ENCODE results near the gene CACNB2. TPM values are rescaled to one million over a fixed set of nuclear protein-coding genes. Genes with fewer than 3 reads are reported as not detected.

Gene CACNB2
- total and polyA plus RNA-seq, 3 experiments from 2014 or later = 0.14 TPM; not detected in 2

DNA sequence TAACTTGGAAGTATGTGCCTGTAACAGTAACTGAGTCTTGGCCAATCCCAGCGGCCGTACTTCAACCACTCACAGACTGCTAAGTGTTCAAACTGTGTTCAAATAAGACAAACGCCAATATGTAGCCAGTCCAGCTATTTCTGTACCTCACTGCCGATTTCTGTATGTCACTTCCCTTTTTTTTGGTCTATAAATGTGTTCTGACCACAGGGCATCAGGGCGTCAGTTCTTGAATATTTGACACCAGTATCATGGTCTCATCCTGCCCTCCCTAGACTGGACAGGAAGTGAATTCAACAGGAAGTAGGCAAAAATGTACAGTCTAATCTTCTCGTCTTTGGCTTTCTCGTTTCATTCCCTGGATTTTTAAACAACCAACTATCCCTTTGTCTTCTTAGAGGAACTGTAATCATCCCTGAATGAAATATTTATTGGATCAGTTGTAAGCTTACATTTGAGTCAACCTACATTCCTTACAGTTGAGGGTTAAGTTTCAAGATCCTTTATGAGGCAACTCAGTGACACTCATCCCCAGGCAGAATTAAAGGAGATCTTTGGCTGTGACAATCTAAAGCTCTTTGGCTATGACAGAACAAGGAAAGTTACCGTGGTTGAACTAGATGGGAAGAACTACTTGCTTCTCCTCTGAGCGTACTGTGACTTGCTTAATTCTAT lies 278.5 kb downstream of the CACNB2 start:
- DNase-seq = no peak
- no peak overlapping the region for H3K27ac Mint-ChIP-seq
- no peaks in the 10 kb centered on the region for H3K4me1 Mint-ChIP-seq
- H3K9me3 Mint-ChIP-seq = peaks cover 0 to 5% (median 3%) of the 10 kb centered on the region in 5 donors
- H3K4me3 ChIP-seq (ENCODE audit: low read length) = no peak overlapping the region
- no peaks in the 10 kb centered on the region for H3K36me3 Mint-ChIP-seq
- no peaks in the 10 kb centered on the region for H3K4me1 ChIP-seq (ENCODE audit: insufficient read depth, low read length)
- no peaks in the 10 kb centered on the region for H3K36me3 ChIP-seq (ENCODE audit: insufficient read depth, low read length)
- H3K4me3 Mint-ChIP-seq = no peak overlapping the region
- CTCF ChIA-PET = no interaction called here
- POLR2A ChIA-PET = no interaction called here
- no peaks in the 10 kb centered on the region for H3K27me3 Mint-ChIP-seq
- no peaks in the 10 kb centered on the region for H3K27me3 ChIP-seq (ENCODE audit: insufficient read depth, low read length, poor library complexity, severe bottlenecking)
- H3K9me3 ChIP-seq (ENCODE audit: low read length) = no peaks in the 10 kb centered on the region
- H3K27ac ChIP-seq (ENCODE audit: low read depth, low read length) = no peak overlapping the region

DNA sequence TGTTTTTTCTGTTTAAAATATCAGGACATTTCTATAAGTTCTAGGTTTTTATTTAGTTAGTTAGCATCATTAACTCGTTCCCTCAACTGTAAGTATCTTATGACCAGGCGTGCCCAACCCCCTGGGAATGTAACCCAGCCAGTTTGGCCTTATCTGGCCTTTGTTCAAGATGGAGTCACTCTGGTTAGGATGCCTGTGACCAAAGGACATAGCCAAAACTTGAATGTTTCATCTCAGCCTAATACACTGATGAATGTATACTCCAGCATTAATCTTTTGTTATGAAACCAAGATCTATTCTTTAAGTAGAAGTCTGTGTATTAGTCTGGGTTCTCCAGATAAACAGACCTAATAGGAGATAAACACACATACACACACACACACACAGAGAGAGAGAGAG lies 279.7 kb downstream of the CACNB2 start:
- no peak overlapping the region for H3K4me3 Mint-ChIP-seq
- H3K9me3 Mint-ChIP-seq = peaks cover 0 to 7% (median 3%) of the 10 kb centered on the region in 5 donors
- ChIA-PET POLR2A (no interaction called here), CTCF (no interaction called here)
- H3K27me3 Mint-ChIP-seq = no peaks in the 10 kb centered on the region
- no peak overlapping the region for H3K27ac Mint-ChIP-seq
- no peak for DNase-seq
- no peaks in the 10 kb centered on the region for H3K4me1 Mint-ChIP-seq
- Histone ChIP-seq H3K4me3 (ENCODE audit: low read length) (no peak overlapping the region), H3K27me3 (ENCODE audit: insufficient read depth, low read length, poor library complexity, severe bottlenecking) (no peaks in the 10 kb centered on the region), H3K9me3 (ENCODE audit: low read length) (no peaks in the 10 kb centered on the region), H3K36me3 (ENCODE audit: insufficient read depth, low read length) (no peaks in the 10 kb centered on the region), H3K4me1 (ENCODE audit: insufficient read depth, low read length) (no peaks in the 10 kb centered on the region), H3K27ac (ENCODE audit: low read depth, low read length) (no peak overlapping the region)
- H3K36me3 Mint-ChIP-seq = no peaks in the 10 kb centered on the region

GRCh38 chr10:18421726-18422293 lies 281.6 kb downstream of the CACNB2 start:
- Mint-ChIP-seq H3K4me3 (no peak overlapping the region), H3K27me3 (peaks cover 0 to 3% of the 10 kb centered on the region in 2 donors), H3K9me3 (peaks cover 0 to 5% (median 0%) of the 10 kb centered on the region in 5 donors), H3K27ac (no peak overlapping the region), H3K36me3 (no peaks in the 10 kb centered on the region), H3K4me1 (no peaks in the 10 kb centered on the region)
- no peaks in the 10 kb centered on the region for H3K27me3 ChIP-seq (ENCODE audit: insufficient read depth, low read length, poor library complexity, severe bottlenecking)
- H3K36me3 ChIP-seq (ENCODE audit: insufficient read depth, low read length) = no peaks in the 10 kb centered on the region
- ChIA-PET CTCF (no interaction called here), POLR2A (no interaction called here)
- H3K9me3 ChIP-seq (ENCODE audit: low read length) = no peaks in the 10 kb centered on the region
- no peaks in the 10 kb centered on the region for H3K4me1 ChIP-seq (ENCODE audit: insufficient read depth, low read length)
- no peak overlapping the region for H3K4me3 ChIP-seq (ENCODE audit: low read length)
- no peak for DNase-seq
- H3K27ac ChIP-seq (ENCODE audit: low read depth, low read length) = no peak overlapping the region

GRCh38 chr10:18423058-18423637 lies 282.9 kb downstream of the CACNB2 start:
- H3K4me1 Mint-ChIP-seq = no peaks in the 10 kb centered on the region
- CTCF ChIA-PET = no interaction called here
- no peaks in the 10 kb centered on the region for H3K27me3 ChIP-seq (ENCODE audit: insufficient read depth, low read length, poor library complexity, severe bottlenecking)
- no peaks in the 10 kb centered on the region for H3K36me3 ChIP-seq (ENCODE audit: insufficient read depth, low read length)
- peaks cover 0 to 3% of the 10 kb centered on the region in 2 donors for H3K27me3 Mint-ChIP-seq
- H3K4me1 ChIP-seq (ENCODE audit: insufficient read depth, low read length) = no peaks in the 10 kb centered on the region
- DNase-seq = no peak
- H3K36me3 Mint-ChIP-seq = no peaks in the 10 kb centered on the region
- no peak overlapping the region for H3K4me3 Mint-ChIP-seq
- no peak overlapping the region for H3K4me3 ChIP-seq (ENCODE audit: low read length)
- peaks cover 0 to 2% (median 0%) of the 10 kb centered on the region in 5 donors for H3K9me3 Mint-ChIP-seq
- POLR2A ChIA-PET = no interaction called here
- H3K27ac Mint-ChIP-seq = no peak overlapping the region
- H3K9me3 ChIP-seq (ENCODE audit: low read length) = no peaks in the 10 kb centered on the region
- H3K27ac ChIP-seq (ENCODE audit: low read depth, low read length) = no peak overlapping the region

DNA sequence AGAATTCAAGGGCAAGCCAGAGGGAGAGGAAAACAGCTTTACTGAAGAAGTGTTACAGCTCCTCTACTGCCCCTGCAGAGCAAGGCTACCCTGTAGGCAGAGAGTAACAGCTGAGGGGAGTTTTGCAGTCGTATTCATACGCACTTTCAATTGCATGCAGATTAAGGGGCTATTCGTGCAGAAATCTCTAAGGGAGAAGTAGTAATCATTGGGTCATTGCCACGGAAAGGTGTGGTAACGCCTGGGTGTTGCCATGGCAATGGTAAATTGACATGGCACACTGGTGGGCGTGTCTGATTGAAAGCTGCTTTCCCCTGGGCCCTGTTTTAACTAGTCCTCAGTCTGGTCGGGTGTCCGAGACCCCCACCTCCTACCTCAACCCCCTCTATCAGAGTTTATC lies 284.0 kb downstream of the CACNB2 start:
- H3K4me1 ChIP-seq (ENCODE audit: insufficient read depth, low read length) = no peaks in the 10 kb centered on the region
- Mint-ChIP-seq H3K4me1 (no peaks in the 10 kb centered on the region), H3K36me3 (no peaks in the 10 kb centered on the region), H3K27ac (no peak overlapping the region), H3K9me3 (peaks cover 0 to 2% (median 0%) of the 10 kb centered on the region in 5 donors), H3K27me3 (peaks cover 0 to 3% of the 10 kb centered on the region in 2 donors), H3K4me3 (no peak overlapping the region)
- no peak for DNase-seq
- H3K27me3 ChIP-seq (ENCODE audit: insufficient read depth, low read length, poor library complexity, severe bottlenecking) = no peaks in the 10 kb centered on the region
- H3K27ac ChIP-seq (ENCODE audit: low read depth, low read length) = no peak overlapping the region
- POLR2A ChIA-PET = no interaction called here
- no peak overlapping the region for H3K4me3 ChIP-seq (ENCODE audit: low read length)
- H3K36me3 ChIP-seq (ENCODE audit: insufficient read depth, low read length) = no peaks in the 10 kb centered on the region
- H3K9me3 ChIP-seq (ENCODE audit: low read length) = no peaks in the 10 kb centered on the region
- CTCF ChIA-PET = no interaction called here

- DNase-seq = no peak
- H3K4me1 ChIP-seq (ENCODE audit: insufficient read depth, low read length) = no peaks in the 10 kb centered on the region
- ChIA-PET CTCF (no interaction called here), POLR2A (no interaction called here)
- no peak overlapping the region for H3K4me3 Mint-ChIP-seq
- H3K27me3 Mint-ChIP-seq = peaks cover 0 to 3% of the 10 kb centered on the region in 2 donors
- no peak overlapping the region for H3K27ac ChIP-seq (ENCODE audit: low read depth, low read length)
- peaks cover 0 to 3% (median 0%) of the 10 kb centered on the region in 5 donors for H3K9me3 Mint-ChIP-seq
- H3K36me3 Mint-ChIP-seq = no peaks in the 10 kb centered on the region
- H3K36me3 ChIP-seq (ENCODE audit: insufficient read depth, low read length) = no peaks in the 10 kb centered on the region
- H3K9me3 ChIP-seq (ENCODE audit: low read length) = no peaks in the 10 kb centered on the region
- no peak overlapping the region for H3K4me3 ChIP-seq (ENCODE audit: low read length)
- H3K4me1 Mint-ChIP-seq = no peaks in the 10 kb centered on the region
- H3K27me3 ChIP-seq (ENCODE audit: insufficient read depth, low read length, poor library complexity, severe bottlenecking) = no peaks in the 10 kb centered on the region
- no peak overlapping the region for H3K27ac Mint-ChIP-seq
These were observed 289.1 kb downstream of the CACNB2 start for GRCh38 chr10:18429335-18429734.

DNA sequence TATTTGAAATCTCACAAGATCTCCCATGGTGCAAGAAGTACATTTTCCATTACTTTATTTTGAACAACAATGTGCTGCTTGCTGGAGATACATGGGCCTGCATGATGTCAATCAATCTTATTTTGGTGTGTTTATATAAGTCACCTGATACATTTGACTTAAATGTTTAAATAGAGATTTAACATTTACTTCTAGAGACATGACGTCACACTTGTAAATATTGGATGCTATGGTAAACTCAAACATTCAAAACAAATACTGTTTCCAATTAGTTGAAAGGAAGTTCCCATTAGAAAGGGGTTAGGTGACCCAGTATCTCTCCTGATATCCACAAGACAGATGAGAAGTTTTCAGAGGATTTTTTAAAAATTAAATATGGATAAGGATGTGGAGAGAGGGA lies 296.7 kb downstream of the CACNB2 start:
- Mint-ChIP-seq H3K9me3 (peaks cover 0 to 2% (median 0%) of the 10 kb centered on the region in 5 donors), H3K27me3 (peaks cover 0 to 3% of the 10 kb centered on the region in 2 donors), H3K4me1 (no peaks in the 10 kb centered on the region), H3K36me3 (no peaks in the 10 kb centered on the region), H3K27ac (no peak overlapping the region), H3K4me3 (no peak overlapping the region)
- Histone ChIP-seq H3K36me3 (ENCODE audit: insufficient read depth, low read length) (no peaks in the 10 kb centered on the region), H3K27ac (ENCODE audit: low read depth, low read length) (no peak overlapping the region), H3K9me3 (ENCODE audit: low read length) (no peaks in the 10 kb centered on the region), H3K4me3 (ENCODE audit: low read length) (no peak overlapping the region), H3K27me3 (ENCODE audit: insufficient read depth, low read length, poor library complexity, severe bottlenecking) (no peaks in the 10 kb centered on the region), H3K4me1 (ENCODE audit: insufficient read depth, low read length) (no peaks in the 10 kb centered on the region)
- ChIA-PET CTCF (no interaction called here), POLR2A (no interaction called here)
- no peak for DNase-seq

GRCh38 chr10:18437486-18437885 lies 297.3 kb downstream of the CACNB2 start:
- peaks cover 0 to 2% (median 0%) of the 10 kb centered on the region in 5 donors for H3K9me3 Mint-ChIP-seq
- no peak for DNase-seq
- no peaks in the 10 kb centered on the region for H3K4me1 ChIP-seq (ENCODE audit: insufficient read depth, low read length)
- H3K9me3 ChIP-seq (ENCODE audit: low read length) = no peaks in the 10 kb centered on the region
- H3K27me3 ChIP-seq (ENCODE audit: insufficient read depth, low read length, poor library complexity, severe bottlenecking) = no peaks in the 10 kb centered on the region
- H3K4me1 Mint-ChIP-seq = no peaks in the 10 kb centered on the region
- H3K36me3 Mint-ChIP-seq = no peaks in the 10 kb centered on the region
- H3K4me3 ChIP-seq (ENCODE audit: low read length) = no peak overlapping the region
- CTCF ChIA-PET = no interaction called here
- no peak overlapping the region for H3K27ac ChIP-seq (ENCODE audit: low read depth, low read length)
- no peaks in the 10 kb centered on the region for H3K36me3 ChIP-seq (ENCODE audit: insufficient read depth, low read length)
- H3K27me3 Mint-ChIP-seq = peaks cover 0 to 3% of the 10 kb centered on the region in 2 donors
- POLR2A ChIA-PET = no interaction called here
- H3K27ac Mint-ChIP-seq = no peak overlapping the region
- H3K4me3 Mint-ChIP-seq = no peak overlapping the region
